ENCODE measurements around the gene CFAP65.
A peak's percentile ranks its signal among the peaks of the same experiment; 100 is the strongest.

CFAP65 gene

GRCh38 chr2:219034823-219035222 is 6.5 kb downstream of the CFAP65 start:
- TF ChIP-seq CTCF (IDR thresholded peaks at IDR 0.05; ENCODE audit: borderline replicate concordance, control extremely low read depth, extremely low read depth, insufficient read depth, missing control alignments), result no peak
- no peak for DNase-seq (ENCODE audit: low spot score)
- in situ Hi-C loops (cut with MboI; ENCODE audit: low sequenced_read_pairs, unreplicated experiment), result loop anchor here (25.0 kb wide), 1 partner anchor 277 kb away; the partner anchor contains the start of gene PTPRN

GRCh38 chr2:219032051-219032745 is 9.1 kb downstream of the CFAP65 start:
- in situ Hi-C loops (cut with MboI; ENCODE audit: low sequenced_read_pairs, unreplicated experiment), result loop anchor here (25.0 kb wide), 1 partner anchor 280 kb away; the partner anchor contains the start of gene PTPRN
- no peak for TF ChIP-seq CTCF (IDR thresholded peaks at IDR 0.05; ENCODE audit: borderline replicate concordance, control extremely low read depth, extremely low read depth, insufficient read depth, missing control alignments)
- DNase-seq (ENCODE audit: low spot score), result no peak

DNA sequence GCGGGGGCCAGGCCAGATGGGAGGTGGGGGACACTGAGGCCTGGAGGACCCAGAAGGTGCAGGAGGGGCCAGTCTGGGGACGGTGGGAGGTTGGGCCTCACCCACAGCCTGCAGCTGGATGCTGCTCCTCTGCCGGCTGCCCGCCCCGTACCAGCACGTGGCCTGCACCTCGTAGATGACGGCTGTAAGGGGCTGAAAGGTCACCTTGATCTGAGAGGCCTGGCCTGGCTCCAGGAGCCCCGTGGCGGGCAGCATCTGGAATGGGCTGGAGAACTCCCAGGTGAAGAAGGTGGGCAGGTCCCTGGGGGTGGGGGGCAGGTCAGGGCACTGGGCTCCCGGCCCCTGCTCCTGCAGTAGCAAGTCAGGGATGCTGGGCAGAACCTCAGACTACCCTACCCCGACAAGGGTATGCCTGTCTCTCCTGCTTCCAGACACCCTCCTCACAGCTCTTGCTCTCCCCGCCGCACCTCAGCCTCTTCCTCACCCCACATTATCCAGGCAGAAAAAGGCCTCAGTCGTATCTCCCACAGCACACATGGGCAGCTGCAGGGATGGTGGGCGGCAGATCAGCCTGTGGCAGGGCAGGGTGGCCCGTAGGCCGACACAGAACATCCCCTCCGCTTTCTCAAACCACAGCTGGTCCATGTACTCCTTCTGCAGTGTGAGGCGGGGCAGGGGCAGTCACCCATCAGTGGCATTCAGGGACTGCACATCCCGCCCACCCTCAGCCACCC is 10.1 kb downstream of the CFAP65 start:
- in situ Hi-C loops (cut with MboI; ENCODE audit: low sequenced_read_pairs, unreplicated experiment), result loop anchor here (25.0 kb wide), 1 partner anchor 281 kb away; the partner anchor contains the start of gene PTPRN
- no peak for TF ChIP-seq CTCF (IDR thresholded peaks at IDR 0.05; ENCODE audit: borderline replicate concordance, control extremely low read depth, extremely low read depth, insufficient read depth, missing control alignments)
- no peak for DNase-seq (ENCODE audit: low spot score)

GRCh38 chr2:219030177-219030940 is 11.0 kb downstream of the CFAP65 start:
- in situ Hi-C loops (cut with MboI; ENCODE audit: low sequenced_read_pairs, unreplicated experiment), result loop anchor here (25.0 kb wide), 1 partner anchor 282 kb away; the partner anchor contains the start of gene PTPRN
- no peak for TF ChIP-seq CTCF (IDR thresholded peaks at IDR 0.05; ENCODE audit: borderline replicate concordance, control extremely low read depth, extremely low read depth, insufficient read depth, missing control alignments)
- no peak for DNase-seq (ENCODE audit: low spot score)

DNA sequence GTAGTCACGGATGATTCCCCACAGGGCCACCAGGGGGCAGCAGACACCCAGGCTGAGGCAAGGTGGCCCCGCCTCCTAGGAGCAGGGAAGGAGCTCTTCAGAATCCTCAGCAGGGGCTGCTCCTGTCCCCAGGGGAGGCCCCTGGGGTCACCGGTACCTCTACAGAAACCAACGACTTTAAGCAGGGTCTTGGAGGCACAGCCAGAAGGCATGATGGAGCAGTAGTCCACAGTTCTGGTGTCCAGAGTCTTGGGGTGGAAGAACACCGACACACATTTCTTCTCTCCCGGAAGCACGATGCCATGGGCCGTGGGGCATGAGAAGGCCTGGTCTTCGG is 11.5 kb downstream of the CFAP65 start:
- peak; percentile 92 for DNase-seq (ENCODE audit: low spot score)
- in situ Hi-C loops (cut with MboI; ENCODE audit: low sequenced_read_pairs, unreplicated experiment), result loop anchor here (25.0 kb wide), 1 partner anchor 283 kb away; the partner anchor contains the start of gene PTPRN

More for the DNA sequence above, 11.5 kb downstream of the CFAP65 start:
- TF ChIP-seq CTCF (IDR thresholded peaks at IDR 0.05; ENCODE audit: borderline replicate concordance, control extremely low read depth, extremely low read depth, insufficient read depth, missing control alignments), result peak; percentile 90

Measured in GM13976 (cell line).